Measurements from ENCODE around the gene ABI3BP.

The ABI3BP gene

GRCh38 chr3:100912571-100912970, 80.7 kb downstream of the ABI3BP start:
- H3K79me2 ChIP-seq (ENCODE audit: low read length): no peaks in the 10 kb centered on the region
- H3K4me3 ChIP-seq (ENCODE audit: low read length): no peak overlapping the region
- no peak for DNase-seq
- no peak overlapping the region for H3K27ac ChIP-seq (ENCODE audit: low read length)
- H4K20me1 ChIP-seq (ENCODE audit: insufficient read depth, low read length): no peaks in the 10 kb centered on the region
- H2AFZ ChIP-seq (ENCODE audit: low read length): no peak overlapping the region
- H3K4me1 ChIP-seq (ENCODE audit: low read length): no peaks in the 10 kb centered on the region
- TF ChIP-seq CTCF (IDR thresholded peaks at IDR 0.05; ENCODE audit: low read length) (no peak), EZH2phosphoT487 (IDR thresholded peaks at IDR 0.05; ENCODE audit: low read length) (no peak), EZH2 (optimal IDR thresholded peaks at IDR 0.05; ENCODE audit: low read depth, low read length) (no peak)
- no peaks in the 10 kb centered on the region for H3K9me2 ChIP-seq (replicated peaks; ENCODE audit: insufficient read depth, low read length)
- H3K27me3 ChIP-seq (replicated peaks; ENCODE audit: insufficient read depth, low read length): no peaks in the 10 kb centered on the region
- H3K4me2 ChIP-seq (ENCODE audit: low read depth, low read length): no peak overlapping the region
- no peak overlapping the region for H3K9ac ChIP-seq (ENCODE audit: low read length)
- H3K9me3 ChIP-seq (replicated peaks; ENCODE audit: insufficient read depth, low read length): no peaks in the 10 kb centered on the region
- H3F3A ChIP-seq (ENCODE audit: insufficient read depth, low read length): no peaks in the 10 kb centered on the region
- H3K36me3 ChIP-seq (replicated peaks; ENCODE audit: insufficient read depth, low read length): no peaks in the 10 kb centered on the region

- Histone ChIP-seq H3K4me2 (ENCODE audit: low read depth, low read length) (no peak overlapping the region), H4K20me1 (ENCODE audit: insufficient read depth, low read length) (no peaks in the 10 kb centered on the region), H3K27ac (ENCODE audit: low read length) (no peak overlapping the region)
These were observed 81.3 kb downstream of the ABI3BP start for GRCh38 chr3:100911956-100912355.

GRCh38 chr3:100910986-100911385, 82.2 kb downstream of the ABI3BP start:
- no peaks in the 10 kb centered on the region for H3K9me3 ChIP-seq (replicated peaks; ENCODE audit: insufficient read depth, low read length)
- H3K27me3 ChIP-seq (replicated peaks; ENCODE audit: insufficient read depth, low read length): no peaks in the 10 kb centered on the region
- H4K20me1 ChIP-seq (ENCODE audit: insufficient read depth, low read length): no peaks in the 10 kb centered on the region
- H3K4me3 ChIP-seq (ENCODE audit: low read length): no peak overlapping the region
- no peaks in the 10 kb centered on the region for H3K4me1 ChIP-seq (ENCODE audit: low read length)
- H2AFZ ChIP-seq (ENCODE audit: low read length): no peak overlapping the region
- no peak for TF ChIP-seq EZH2phosphoT487 (IDR thresholded peaks at IDR 0.05; ENCODE audit: low read length)
- no peak overlapping the region for H3K9ac ChIP-seq (ENCODE audit: low read length)
- H3K27ac ChIP-seq (ENCODE audit: low read length): no peak overlapping the region
- no peaks in the 10 kb centered on the region for H3K79me2 ChIP-seq (ENCODE audit: low read length)
- H3K36me3 ChIP-seq (replicated peaks; ENCODE audit: insufficient read depth, low read length): no peaks in the 10 kb centered on the region
- DNase-seq: no peak
- no peaks in the 10 kb centered on the region for H3F3A ChIP-seq (ENCODE audit: insufficient read depth, low read length)
- H3K4me2 ChIP-seq (ENCODE audit: low read depth, low read length): no peak overlapping the region
- H3K9me2 ChIP-seq (replicated peaks; ENCODE audit: insufficient read depth, low read length): no peaks in the 10 kb centered on the region

More at GRCh38 chr3:100911956-100912355, 81.3 kb downstream of the ABI3BP start:
- no peak for DNase-seq
- Histone ChIP-seq H3K27me3 (replicated peaks; ENCODE audit: insufficient read depth, low read length) (no peaks in the 10 kb centered on the region), H3F3A (ENCODE audit: insufficient read depth, low read length) (no peaks in the 10 kb centered on the region), H3K4me3 (ENCODE audit: low read length) (no peak overlapping the region), H3K9me2 (replicated peaks; ENCODE audit: insufficient read depth, low read length) (no peaks in the 10 kb centered on the region), H3K4me1 (ENCODE audit: low read length) (no peaks in the 10 kb centered on the region), H3K36me3 (replicated peaks; ENCODE audit: insufficient read depth, low read length) (no peaks in the 10 kb centered on the region), H2AFZ (ENCODE audit: low read length) (no peak overlapping the region), H3K9ac (ENCODE audit: low read length) (no peak overlapping the region), H3K9me3 (replicated peaks; ENCODE audit: insufficient read depth, low read length) (no peaks in the 10 kb centered on the region), H3K79me2 (ENCODE audit: low read length) (no peaks in the 10 kb centered on the region)
- TF ChIP-seq CTCF (IDR thresholded peaks at IDR 0.05; ENCODE audit: low read length) (no peak), EZH2 (optimal IDR thresholded peaks at IDR 0.05; ENCODE audit: low read depth, low read length) (no peak), EZH2phosphoT487 (IDR thresholded peaks at IDR 0.05; ENCODE audit: low read length) (no peak)

GRCh38 chr3:100902572-100902971, 90.6 kb downstream of the ABI3BP start:
- Histone ChIP-seq H3K9ac (ENCODE audit: low read length) (no peak overlapping the region), H3K79me2 (ENCODE audit: low read length) (no peaks in the 10 kb centered on the region), H2AFZ (ENCODE audit: low read length) (no peak overlapping the region), H3K4me1 (ENCODE audit: low read length) (0 out of 2 replicates have a peak, but pooled peaks cover 6% of the 10 kb centered on the region), H3K27me3 (replicated peaks; ENCODE audit: insufficient read depth, low read length) (peaks cover 4% of the 10 kb centered on the region; the same call in 1 of the 2 replicates), H3K4me2 (ENCODE audit: low read depth, low read length) (no peak overlapping the region), H3K36me3 (replicated peaks; ENCODE audit: insufficient read depth, low read length) (no peaks in the 10 kb centered on the region), H3K9me3 (replicated peaks; ENCODE audit: insufficient read depth, low read length) (no peaks in the 10 kb centered on the region), H3K4me3 (ENCODE audit: low read length) (no peak overlapping the region), H3K9me2 (replicated peaks; ENCODE audit: insufficient read depth, low read length) (no peaks in the 10 kb centered on the region), H3K27ac (ENCODE audit: low read length) (no peak overlapping the region), H4K20me1 (ENCODE audit: insufficient read depth, low read length) (no peaks in the 10 kb centered on the region), H3F3A (ENCODE audit: insufficient read depth, low read length) (no peaks in the 10 kb centered on the region)
- no peak for TF ChIP-seq EZH2phosphoT487 (IDR thresholded peaks at IDR 0.05; ENCODE audit: low read length)
- no peak for TF ChIP-seq EZH2 (optimal IDR thresholded peaks at IDR 0.05; ENCODE audit: low read depth, low read length)
- TF ChIP-seq CTCF (IDR thresholded peaks at IDR 0.05; ENCODE audit: low read length): no peak
- no peak for DNase-seq

Data from MM.1S (cell line).